ENCODE data around the gene SLIT1.

The SLIT1 gene

GRCh38 chr10:97019213-97019844 lies 166.4 kb downstream of the SLIT1 start:
- TF ChIP-seq, protein P1, sequence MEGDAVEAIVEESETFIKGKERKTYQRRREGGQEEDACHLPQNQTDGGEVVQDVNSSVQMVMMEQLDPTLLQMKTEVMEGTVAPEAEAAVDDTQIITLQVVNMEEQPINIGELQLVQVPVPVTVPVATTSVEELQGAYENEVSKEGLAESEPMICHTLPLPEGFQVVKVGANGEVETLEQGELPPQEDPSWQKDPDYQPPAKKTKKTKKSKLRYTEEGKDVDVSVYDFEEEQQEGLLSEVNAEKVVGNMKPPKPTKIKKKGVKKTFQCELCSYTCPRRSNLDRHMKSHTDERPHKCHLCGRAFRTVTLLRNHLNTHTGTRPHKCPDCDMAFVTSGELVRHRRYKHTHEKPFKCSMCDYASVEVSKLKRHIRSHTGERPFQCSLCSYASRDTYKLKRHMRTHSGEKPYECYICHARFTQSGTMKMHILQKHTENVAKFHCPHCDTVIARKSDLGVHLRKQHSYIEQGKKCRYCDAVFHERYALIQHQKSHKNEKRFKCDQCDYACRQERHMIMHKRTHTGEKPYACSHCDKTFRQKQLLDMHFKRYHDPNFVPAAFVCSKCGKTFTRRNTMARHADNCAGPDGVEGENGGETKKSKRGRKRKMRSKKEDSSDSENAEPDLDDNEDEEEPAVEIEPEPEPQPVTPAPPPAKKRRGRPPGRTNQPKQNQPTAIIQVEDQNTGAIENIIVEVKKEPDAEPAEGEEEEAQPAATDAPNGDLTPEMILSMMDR (IDR thresholded peaks at IDR 0.05; ENCODE audit: insufficient read depth, low read depth, low read length, missing control alignments), result no peak
- no peak for DNase-seq (ENCODE audit: low read depth)
- H3K4me3 ChIP-seq (ENCODE audit: low read depth, low read length), result no peak overlapping the region

DNA sequence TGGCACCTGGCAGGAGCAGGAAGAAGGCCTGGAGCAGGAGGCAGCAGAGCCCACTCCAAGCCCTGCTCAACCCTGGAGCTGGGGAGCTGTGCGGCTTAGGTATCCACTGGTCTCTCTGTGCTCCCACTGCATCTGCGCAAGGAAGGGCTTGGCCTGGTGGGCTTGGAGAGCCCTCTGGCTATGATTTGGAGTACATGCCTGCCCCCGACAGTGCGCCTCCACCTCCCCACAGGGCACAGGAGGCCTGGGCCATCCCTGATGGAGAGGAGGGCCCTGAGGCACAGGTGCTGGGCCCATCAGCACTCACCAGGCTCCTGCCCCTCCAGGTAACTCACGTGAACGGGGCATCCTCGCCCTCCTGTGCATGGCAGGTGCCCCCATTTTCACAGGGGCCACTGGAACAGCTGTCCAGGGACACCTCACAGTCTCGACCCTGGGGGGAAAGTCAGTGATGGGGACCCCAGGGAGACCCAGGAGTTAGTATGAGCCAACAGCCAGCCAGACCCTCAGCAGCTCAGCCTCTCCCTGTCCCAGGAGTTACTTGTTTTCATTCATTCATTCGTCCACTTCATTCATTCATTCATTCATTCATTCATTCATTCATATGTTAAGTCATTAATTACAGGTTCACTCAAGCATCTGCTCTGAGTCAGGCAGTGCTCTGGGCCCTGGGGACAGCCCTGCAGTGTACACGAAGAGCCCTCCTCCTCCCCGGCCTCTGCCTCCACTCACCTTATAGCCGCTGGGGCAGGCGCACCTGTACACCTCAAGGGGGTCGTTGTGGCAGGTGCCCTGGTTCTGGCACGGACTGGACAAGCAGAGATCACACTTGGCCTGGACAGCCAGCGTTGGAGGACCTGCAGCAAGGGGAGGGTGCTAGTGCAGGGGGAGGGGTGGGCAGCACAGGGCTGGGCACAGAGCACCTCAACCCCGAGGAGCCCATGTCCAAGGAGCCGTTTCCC lies 167.2 kb downstream of the SLIT1 start:
- H3K4me3 ChIP-seq (ENCODE audit: low read depth, low read length), result no peak overlapping the region
- DNase-seq (ENCODE audit: low read depth), result no peak
- TF ChIP-seq, protein P1 (IDR thresholded peaks at IDR 0.05; ENCODE audit: insufficient read depth, low read depth, low read length, missing control alignments), result no peak

GRCh38 chr10:97017474-97017903 lies 168.3 kb downstream of the SLIT1 start:
- H3K4me3 ChIP-seq (ENCODE audit: low read depth, low read length), result no peak overlapping the region
- TF ChIP-seq, protein P1 (IDR thresholded peaks at IDR 0.05; ENCODE audit: insufficient read depth, low read depth, low read length, missing control alignments), result no peak

DNA sequence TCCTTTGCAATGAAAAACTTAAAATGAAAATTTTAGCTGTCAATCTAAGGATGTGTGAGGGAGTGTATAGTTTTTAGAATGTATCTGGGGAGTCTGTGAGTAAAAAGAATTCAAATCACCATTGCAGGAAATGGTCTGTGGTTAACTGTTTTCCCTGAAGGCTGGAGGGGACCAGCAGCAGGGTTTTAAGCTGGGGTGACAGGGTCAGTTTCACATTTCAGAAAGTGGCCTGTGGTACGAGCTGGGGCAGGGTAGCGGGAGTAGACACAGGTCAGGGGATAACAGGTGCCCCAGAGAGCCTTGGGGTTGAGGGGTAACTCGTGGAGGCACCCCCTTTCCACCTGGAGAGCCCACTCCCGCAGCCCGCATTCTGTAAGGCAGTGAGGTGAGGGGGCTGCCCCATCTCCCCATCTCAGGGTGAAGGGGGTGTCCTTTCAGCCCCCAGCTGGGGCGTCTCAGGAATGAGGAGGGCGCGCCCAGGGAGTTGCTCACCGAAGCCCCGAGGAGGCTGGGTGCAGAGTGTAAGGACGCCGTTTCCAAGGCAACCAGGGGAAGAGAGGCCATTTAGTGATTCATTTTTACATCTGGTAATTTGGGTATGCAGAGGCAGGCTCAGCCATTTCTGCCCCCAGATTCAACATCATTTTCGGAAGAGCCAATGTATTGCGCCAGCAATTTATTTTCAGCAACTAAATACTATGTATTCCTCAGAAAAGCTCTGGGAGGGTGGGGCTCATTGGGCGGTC lies 168.9 kb downstream of the SLIT1 start:
- TF ChIP-seq, protein P1 (IDR thresholded peaks at IDR 0.05; ENCODE audit: insufficient read depth, low read depth, low read length, missing control alignments), result no peak
- DNase-seq (ENCODE audit: low read depth), result peak; percentile 84
- H3K4me3 ChIP-seq (ENCODE audit: low read depth, low read length), result peak overlapping the region; percentile 7; the same call in 1 of the 2 replicates

More at GRCh38 chr10:97017474-97017903, 168.3 kb downstream of the SLIT1 start:
- DNase-seq (ENCODE audit: low read depth), result no peak

- no peak overlapping the region for H3K4me3 ChIP-seq (ENCODE audit: low read depth, low read length)
- DNase-seq (ENCODE audit: low read depth), result no peak
- TF ChIP-seq, protein P1 (IDR thresholded peaks at IDR 0.05; ENCODE audit: insufficient read depth, low read depth, low read length, missing control alignments), result no peak
These were observed 170.5 kb downstream of the SLIT1 start for GRCh38 chr10:97015240-97015639.

- DNase-seq (ENCODE audit: low read depth), result no peak
- TF ChIP-seq, protein P1 (IDR thresholded peaks at IDR 0.05; ENCODE audit: insufficient read depth, low read depth, low read length, missing control alignments), result no peak
- H3K4me3 ChIP-seq (ENCODE audit: low read depth, low read length), result no peak overlapping the region
These were observed 171.8 kb downstream of the SLIT1 start for GRCh38 chr10:97013983-97014382.

Data from GM12865 (cell line).